GM18502 (cell line): Measurements from ENCODE around the gene FBRSL1.

Experiments used
- ATAC-seq: cut with Tn5 transposase; IDR thresholded peaks from one replicate; pipeline ENCODE4 v1.9.1; 2021; ENCODE audit warnings: mild to moderate bottlenecking; ENCODE audit not compliant: unreplicated experiment, poor library complexity

Gene FBRSL1

DNA sequence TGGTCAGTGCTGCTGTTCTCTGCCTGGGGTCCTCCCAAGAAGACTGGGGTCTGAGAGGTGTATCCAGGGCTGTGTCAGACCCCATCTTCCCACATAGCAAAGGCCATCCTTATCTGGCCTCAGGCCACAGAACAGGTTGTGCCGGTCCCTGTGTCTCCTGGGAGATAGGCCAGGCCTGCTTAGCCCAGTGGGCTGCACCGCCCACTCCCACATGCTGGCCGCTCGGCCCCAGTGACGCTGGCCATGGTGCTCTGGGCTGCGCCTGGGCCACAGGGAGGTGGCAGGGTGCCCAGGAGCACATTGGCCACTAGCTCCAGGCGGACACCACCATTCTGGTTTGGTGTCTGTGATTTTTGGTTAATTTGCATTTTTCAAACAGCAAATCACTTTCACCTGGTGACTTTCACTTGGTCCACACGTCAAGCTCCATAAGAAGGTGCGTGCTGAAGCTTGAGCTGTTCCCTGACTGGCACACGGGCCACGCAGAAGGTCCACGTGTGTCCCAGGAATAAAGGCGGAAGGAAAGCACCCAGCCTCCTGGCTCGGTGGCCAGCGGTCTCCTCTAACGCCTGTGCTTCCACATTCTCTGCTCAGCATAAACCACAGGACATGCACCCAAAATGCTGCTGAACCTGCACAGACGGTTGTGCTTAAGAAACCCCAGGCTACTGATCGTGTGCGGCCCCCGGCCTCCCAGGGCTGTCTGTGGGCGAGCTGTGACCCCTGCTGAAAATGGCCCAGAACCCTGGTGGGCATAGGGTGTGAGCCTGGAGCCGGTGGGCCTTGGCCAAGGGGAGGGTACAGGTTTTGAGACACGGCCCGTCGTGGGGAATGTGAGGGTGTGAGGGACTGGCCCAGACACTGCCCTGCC lies 4.6 kb downstream of the FBRSL1 start:
- ATAC-seq = no peak

GRCh38 chr12:132495165-132495544 lies 5.2 kb downstream of the FBRSL1 start:
- ATAC-seq = no peak

- no peak for ATAC-seq
Observed at GRCh38 chr12:132495629-132496357, 5.8 kb downstream of the FBRSL1 start.

DNA sequence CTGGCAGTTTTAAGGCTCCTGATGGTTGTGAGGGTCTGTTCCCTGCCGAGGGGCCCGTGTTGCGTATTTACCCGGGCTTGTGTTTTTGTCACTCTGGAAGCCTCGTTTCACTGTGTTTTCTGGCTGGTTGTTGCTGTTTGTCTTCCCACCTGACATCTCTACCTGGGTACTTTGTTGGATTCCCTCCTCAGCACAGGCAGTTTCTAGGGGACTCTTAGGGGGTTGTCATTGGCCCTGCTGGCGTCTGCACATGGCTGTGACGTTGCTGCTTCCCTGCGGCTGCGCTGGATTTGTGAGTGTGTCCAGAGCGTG lies 6.4 kb downstream of the FBRSL1 start:
- no peak for ATAC-seq

GRCh38 chr12:132496710-132497109 lies 6.8 kb downstream of the FBRSL1 start:
- ATAC-seq = no peak

DNA sequence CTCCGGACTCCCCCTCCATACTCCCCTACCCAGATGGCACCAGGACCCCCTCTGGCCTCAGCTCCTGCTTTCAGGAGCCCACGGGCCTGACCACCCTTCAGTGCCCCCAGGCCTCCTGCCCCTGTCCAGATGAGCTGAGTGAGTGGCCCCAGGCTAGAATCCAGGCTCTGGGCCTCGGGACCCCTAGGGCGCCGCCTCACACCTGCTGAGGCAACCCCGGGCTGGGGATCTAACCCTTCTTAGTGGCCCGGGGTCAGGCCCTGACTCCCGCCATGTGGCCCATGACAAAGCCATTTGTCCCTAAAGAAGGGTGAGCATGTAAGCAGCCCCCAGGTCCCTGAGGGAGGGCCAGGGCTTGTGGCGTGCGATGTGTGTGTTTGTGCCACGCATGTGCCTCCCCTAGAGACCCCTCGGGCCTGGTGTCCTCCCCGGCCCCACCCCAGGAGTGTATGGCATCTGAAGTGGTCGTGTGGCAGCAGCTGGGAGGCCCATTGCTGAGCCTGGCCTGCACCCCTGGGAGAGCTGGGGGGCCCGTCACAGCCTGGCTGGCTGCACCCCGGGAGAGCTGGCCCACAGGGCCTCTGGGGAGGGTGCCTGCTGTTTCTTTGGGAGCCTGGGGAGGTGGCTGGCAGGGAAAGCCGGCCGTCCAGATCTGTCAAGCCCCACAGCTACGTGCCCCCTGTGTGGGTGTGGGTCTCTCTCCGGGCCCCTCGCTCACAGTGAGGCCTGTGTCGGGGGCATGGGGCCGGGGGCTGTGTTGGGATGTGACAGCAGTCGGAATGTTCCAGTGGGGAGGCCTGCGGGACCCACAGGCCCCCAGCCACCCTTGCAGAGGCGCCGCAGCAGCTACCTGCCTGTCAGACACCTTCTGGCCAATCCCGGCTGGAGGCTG lies 7.8 kb downstream of the FBRSL1 start:
- no peak for ATAC-seq

DNA sequence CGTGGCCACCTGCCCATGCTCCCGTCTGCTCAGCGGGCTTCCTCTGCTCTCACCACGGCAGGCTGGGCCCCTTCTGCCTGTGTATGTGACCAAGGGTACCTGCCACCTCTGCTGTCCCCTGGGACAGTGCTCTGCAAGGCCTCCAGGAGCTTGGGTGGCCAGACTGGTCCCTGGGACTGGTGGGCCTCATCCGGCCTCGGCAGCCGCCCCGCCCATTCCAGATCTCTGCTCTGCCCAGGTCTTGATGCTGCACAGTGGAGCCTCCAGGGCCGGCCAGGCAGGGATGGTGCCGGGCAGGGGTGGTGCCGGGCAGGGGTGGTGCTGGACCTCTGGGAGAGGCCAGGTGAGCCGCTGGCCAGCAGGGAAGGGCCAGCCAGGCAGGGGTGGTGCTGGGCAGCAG lies 9.0 kb downstream of the FBRSL1 start:
- no peak for ATAC-seq

DNA sequence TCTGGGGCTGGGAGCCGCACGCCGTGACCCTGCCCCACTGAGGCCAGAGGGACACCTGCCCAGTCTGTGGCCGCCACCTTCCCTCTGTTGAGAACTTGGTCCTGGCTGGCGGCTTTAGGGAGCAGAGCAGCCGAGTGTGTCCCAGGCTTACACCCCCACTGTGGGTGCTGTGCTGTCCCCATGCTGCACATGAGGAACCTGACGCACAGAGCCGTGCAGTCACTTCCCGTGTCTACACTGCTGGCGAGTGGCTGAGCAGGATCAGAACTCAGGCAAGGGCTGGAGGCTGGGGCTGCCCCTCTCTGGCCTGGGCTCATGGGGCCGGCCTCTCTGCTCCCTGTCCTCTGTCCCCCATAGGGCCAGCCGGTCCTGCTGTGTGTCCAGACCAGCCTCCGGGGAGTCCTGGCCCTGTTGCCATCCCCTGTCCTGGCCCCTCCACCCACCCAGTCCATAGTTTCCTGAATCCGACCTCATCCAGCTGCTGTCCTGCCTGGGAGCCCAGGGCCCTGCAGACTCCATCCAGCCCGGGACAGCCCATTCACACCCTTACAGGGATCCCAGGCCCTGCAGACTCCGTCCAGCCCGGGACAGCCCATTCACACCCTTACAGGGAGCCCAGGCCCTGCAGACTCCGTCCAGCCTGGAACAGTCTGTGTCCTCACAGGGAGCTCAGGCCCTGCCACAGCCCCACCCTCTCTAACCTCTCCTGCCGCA lies 10.3 kb downstream of the FBRSL1 start:
- no peak for ATAC-seq

DNA sequence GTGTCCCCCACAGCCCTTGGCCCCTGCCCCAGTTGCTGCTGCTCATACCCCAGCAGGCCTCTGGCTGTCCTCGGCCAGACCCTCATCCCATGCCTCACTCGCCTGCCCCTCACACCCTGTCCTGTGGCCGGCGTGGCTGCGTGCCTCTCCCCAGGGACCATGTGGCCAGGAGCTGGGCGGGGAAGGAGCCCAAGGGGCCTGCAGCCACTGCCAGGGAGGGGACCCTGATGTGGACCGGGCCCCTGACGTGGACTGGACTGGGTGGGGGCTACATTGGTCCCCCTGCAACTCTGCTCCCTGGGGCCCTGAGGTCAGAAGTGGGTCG lies 10.9 kb downstream of the FBRSL1 start:
- ATAC-seq = no peak

DNA sequence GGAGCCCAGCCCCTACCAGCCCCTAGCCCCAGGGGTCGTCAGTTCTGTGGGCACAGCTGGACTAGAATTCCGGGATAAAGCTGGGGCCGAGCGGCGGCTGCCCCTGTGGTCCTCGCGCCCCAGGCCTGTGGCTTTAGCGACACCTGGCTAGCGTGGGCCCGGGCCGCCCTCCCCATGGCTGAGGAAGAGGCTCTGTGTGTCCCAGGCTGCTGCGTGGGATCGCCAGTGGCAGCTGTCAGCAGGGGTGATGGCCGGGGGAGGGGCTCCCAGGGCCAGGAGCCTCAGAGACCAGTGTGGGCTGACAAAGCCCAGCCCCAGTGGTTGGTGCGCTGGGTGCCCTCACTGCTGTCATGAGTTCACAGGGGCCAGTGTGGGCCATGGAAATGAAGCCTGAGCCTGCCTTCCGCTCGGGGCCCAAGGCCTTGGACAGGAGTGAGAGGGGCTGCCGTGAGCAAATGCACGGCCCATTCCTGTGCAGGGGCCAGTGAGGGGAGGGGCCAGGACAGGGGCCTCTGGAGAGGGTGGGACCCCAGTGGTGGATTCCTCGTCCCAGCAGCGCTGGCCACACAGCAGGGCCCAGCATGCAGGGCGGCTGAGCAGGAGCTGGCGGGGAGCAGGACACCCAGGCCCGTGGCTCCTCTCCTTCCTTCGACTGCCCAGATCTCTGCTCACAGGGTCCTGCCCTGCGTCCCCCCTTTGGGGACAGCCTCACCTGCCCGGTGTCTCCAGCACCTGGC lies 11.4 kb downstream of the FBRSL1 start:
- no peak for ATAC-seq

GRCh38 chr12:132502149-132502881 lies 12.4 kb downstream of the FBRSL1 start:
- ATAC-seq = no peak

- ATAC-seq = no peak
Observed at GRCh38 chr12:132502882-132503193, 12.9 kb downstream of the FBRSL1 start.

DNA sequence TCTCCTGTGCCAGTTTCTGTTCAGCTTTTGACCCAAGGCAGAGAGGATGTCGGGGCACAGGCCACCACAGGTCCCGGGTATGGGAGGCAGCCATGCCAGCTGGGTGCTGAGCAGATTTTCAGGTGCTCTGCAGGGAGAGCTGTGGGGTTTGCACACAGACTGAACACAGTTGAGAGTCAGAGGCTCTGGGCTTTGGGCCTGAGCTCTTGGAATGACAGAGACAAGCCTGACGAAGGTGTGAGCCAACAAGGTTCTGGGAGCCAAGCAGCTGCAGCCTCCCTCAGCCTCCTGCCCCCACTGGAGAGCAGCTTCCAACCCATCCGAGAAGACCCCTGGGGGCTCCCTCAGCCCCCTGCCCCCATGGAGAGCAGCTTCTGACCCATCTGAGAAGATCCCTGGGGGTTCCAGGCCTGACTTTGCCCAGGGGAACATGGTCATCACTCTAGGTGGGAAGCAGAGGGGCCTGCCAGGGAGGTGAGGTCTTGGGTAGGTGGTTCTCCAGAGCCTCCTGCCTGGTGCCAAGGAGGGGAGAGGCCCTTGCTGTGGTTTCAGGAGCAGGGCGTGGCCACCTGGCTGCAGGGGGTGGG lies 13.8 kb downstream of the FBRSL1 start:
- ATAC-seq = no peak

GRCh38 chr12:132505105-132505851 lies 15.3 kb downstream of the FBRSL1 start:
- no peak for ATAC-seq

GRCh38 chr12:132505852-132506219 lies 15.9 kb downstream of the FBRSL1 start:
- no peak for ATAC-seq

- peak; percentile 49 for ATAC-seq
Observed at GRCh38 chr12:132506328-132507160, 16.6 kb downstream of the FBRSL1 start.

- no peak for ATAC-seq
Observed at GRCh38 chr12:132507161-132507538, 17.2 kb downstream of the FBRSL1 start.
